T-cell (primary cell): Measurements from ENCODE around the gene ZNF496. TPM values are rescaled to one million over a fixed set of nuclear protein-coding genes. Genes with fewer than 3 reads are reported as not detected.
"Not testable (repeated sequence)": the region's sequence is repeated elsewhere in the genome, so short reads cannot be mapped to it uniquely, and the experiment has no call there.

Experiments
- ATAC-seq, 4 experiments: fragments of 200-7000 bp in 3 of 4; fragments of 150-1000 bp in 1 of 4; cut with Tn5 transposase; replicated peaks in 1 of 4; 1 replicate in 3 of 4; 2 replicates in 1 of 4; pipeline ENCODE4 v1.10.0; 2021; ENCODE audit warnings: moderate library complexity in 3 of 4, mild to moderate bottlenecking in 2 of 4, moderate number of reproducible peaks in 1 of 4
- CTCF ChIA-PET, 2 donors: fragments of 300-600 bp; sonication (Branson Sonifier 250); formaldehyde crosslinking; loops; one replicate each; lab custom pipeline; 2022; ENCODE audit warnings: antibody characterized with exemption in 2 of 2; lab: Charles Lee
- POLR2A ChIA-PET, 2 donors: fragments of 300-600 bp; sonication (Branson Sonifier 250); formaldehyde crosslinking; loops; one replicate each; lab custom pipeline; 2022; ENCODE audit warnings: antibody characterized with exemption in 2 of 2; lab: Charles Lee
- DNase-seq, 35 experiments: peaks; one replicate each; pipeline versions ENCODE4 v3.0.0 to v3.0.0-alpha.2; 2013 to 2023
- H3K27ac ChIP-seq: one replicate; pipeline ENCODE4 v1.5.1; 2013; ENCODE audit warnings: low read length
- H3K27me3 ChIP-seq, 2 experiments: replicated peaks in 1 of 2; 1 replicate in 1 of 2; 2 replicates in 1 of 2; pipeline versions ENCODE4 v1.6.1 to v1.7.0; 2013; ENCODE audit warnings: low read length in 1 of 2, mixed read lengths in 1 of 2; ENCODE audit not compliant: control insufficient read depth in 2 of 2, insufficient read depth in 2 of 2; ENCODE audit errors: extremely low read depth in 1 of 2
- H3K36me3 ChIP-seq, 2 donors: 1 replicate in 1 of 2; 2 replicates in 1 of 2; pipeline versions ENCODE4 v1.6.1 to v1.7.0; 2013; ENCODE audit warnings: low read length in 1 of 2; ENCODE audit not compliant: control insufficient read depth in 2 of 2, insufficient read depth in 1 of 2; ENCODE audit errors: extremely low read depth in 1 of 2
- H3K4me1 ChIP-seq, 2 experiments: 1 replicate in 1 of 2; 2 replicates in 1 of 2; pipeline versions ENCODE4 v1.6.1 to v1.7.0; 2013; ENCODE audit warnings: low read length in 2 of 2, mixed read lengths in 1 of 2; ENCODE audit not compliant: insufficient read depth in 2 of 2, control insufficient read depth in 1 of 2; ENCODE audit errors: extremely low read depth in 1 of 2
- H3K4me3 ChIP-seq, 2 donors: 1 replicate in 1 of 2; 2 replicates in 1 of 2; pipeline versions ENCODE4 v1.5.1 to v1.7.0; 2013; ENCODE audit warnings: mild to moderate bottlenecking in 2 of 2, low read length in 1 of 2, moderate library complexity in 1 of 2; ENCODE audit not compliant: control insufficient read depth in 1 of 2; ENCODE audit errors: extremely low read depth in 1 of 2
- H3K9me3 ChIP-seq: 2 replicates; pipeline ENCODE4 v1.7.0; 2013
- H3K27ac Mint-ChIP-seq, 2 donors: one replicate each; pipeline ENCODE4 v1.8.0; 2020 to 2021; ENCODE audit warnings: mild to moderate bottlenecking in 2 of 2, mixed read lengths in 2 of 2
- H3K27me3 Mint-ChIP-seq, 2 donors: one replicate each; pipeline ENCODE4 v1.8.0; 2021 to 2022; ENCODE audit warnings: mixed read lengths in 2 of 2
- H3K36me3 Mint-ChIP-seq: one replicate; pipeline ENCODE4 v1.8.0; 2021; ENCODE audit warnings: mixed read lengths
- H3K4me1 Mint-ChIP-seq, 3 donors: one replicate each; pipeline ENCODE4 v1.8.0; 2020 to 2022; ENCODE audit warnings: mixed read lengths in 3 of 3, mild to moderate bottlenecking in 1 of 3
- H3K4me3 Mint-ChIP-seq, 3 donors: one replicate each; pipeline ENCODE4 v1.8.0; 2020 to 2022; ENCODE audit warnings: mild to moderate bottlenecking in 3 of 3, mixed read lengths in 3 of 3, moderate library complexity in 3 of 3
- H3K9me3 Mint-ChIP-seq, 3 donors: one replicate each; pipeline ENCODE4 v1.8.0; 2020 to 2022; ENCODE audit warnings: mixed read lengths in 3 of 3
- WGBS: methylation state at CpG from one replicate; pipeline ENCODE4 v1.1.5; 2013; ENCODE audit warnings: missing lambda C conversion rate; ENCODE audit not compliant: insufficient coverage; 5-methylcytosine and 5-hydroxymethylcytosine counted together
- total RNA-seq, 35 experiments: library from RNA in 6 of 35; stranded (reverse) in 6 of 35; fragments of 120-200 nt in 1 of 35; gene quantifications; one replicate each; pipeline versions ENCODE4 v1.2.1 to v1.2.4 and lab custom pipeline; 2013 to 2026

ZNF496 gene
- total RNA-seq, 5 donors from 2014 or later (not counting 1 experiment from before 2014, with no cell fraction given) = 12.2 to 29.3 (median 23.6) TPM

- H3K36me3 Mint-ChIP-seq, H3K4me1 Mint-ChIP-seq, H3K27ac ChIP-seq, H3K27ac Mint-ChIP-seq, H3K4me3 Mint-ChIP-seq, H3K36me3 ChIP-seq, DNase-seq, POLR2A ChIA-PET, H3K4me1 ChIP-seq, H3K4me3 ChIP-seq, H3K9me3 ChIP-seq, ATAC-seq, H3K27me3 Mint-ChIP-seq, CTCF ChIA-PET, H3K27me3 ChIP-seq: not testable (repeated sequence)
- peaks cover 5 to 21% (median 12%) of the 10 kb centered on the region in 3 donors for H3K9me3 Mint-ChIP-seq
- 93% methylated on average over 9 of the region's 19 CpGs for WGBS
These were observed 42.3 kb downstream of the ZNF496 start for GRCh38 chr1:247289274-247289892.

- peak in 1 of 35 experiments; percentile 2 for DNase-seq
- CTCF ChIA-PET = no interaction called here
- Mint-ChIP-seq H3K4me3 (no peak overlapping the region), H3K36me3 (no peaks in the 10 kb centered on the region), H3K27me3 (no peaks in the 10 kb centered on the region), H3K4me1 (peaks cover 0 to 8% (median 4%) of the 10 kb centered on the region in 3 donors), H3K27ac (no peak overlapping the region), H3K9me3 (peaks cover 5 to 21% (median 12%) of the 10 kb centered on the region in 3 donors)
- 82% methylated on average over 2 of the region's 6 CpGs for WGBS
- no peak overlapping the region for H3K27ac ChIP-seq
- no peaks in the 10 kb centered on the region for H3K36me3 ChIP-seq
- peaks cover 0 to 2% of the 10 kb centered on the region in 2 experiments for H3K27me3 ChIP-seq
- ATAC-seq = no peak
- no peaks in the 10 kb centered on the region for H3K4me1 ChIP-seq
- no peaks in the 10 kb centered on the region for H3K9me3 ChIP-seq
- H3K4me3 ChIP-seq = no peak overlapping the region
- POLR2A ChIA-PET = no interaction called here
These were observed 43.3 kb downstream of the ZNF496 start for GRCh38 chr1:247288341-247288740.

GRCh38 chr1:247287460-247287859 is 44.2 kb downstream of the ZNF496 start:
- H3K27ac Mint-ChIP-seq = no peak overlapping the region

GRCh38 chr1:247286134-247286670 is 45.5 kb downstream of the ZNF496 start:
- Histone ChIP-seq H3K27me3 (peaks cover 0 to 1% of the 10 kb centered on the region in 2 experiments), H3K4me1 (no peaks in the 10 kb centered on the region), H3K9me3 (no peaks in the 10 kb centered on the region), H3K27ac (no peak overlapping the region), H3K36me3 (no peaks in the 10 kb centered on the region), H3K4me3 (no peak overlapping the region)
- H3K4me3 Mint-ChIP-seq = no peak overlapping the region
- DNase-seq = no peak
- peaks cover 5 to 21% (median 12%) of the 10 kb centered on the region in 3 donors for H3K9me3 Mint-ChIP-seq
- H3K36me3 Mint-ChIP-seq = no peaks in the 10 kb centered on the region
- H3K27me3 Mint-ChIP-seq = no peaks in the 10 kb centered on the region
- no peak for ATAC-seq
- ChIA-PET CTCF (no interaction called here), POLR2A (no interaction called here)
- 98% methylated on average over 19 of the region's 23 CpGs for WGBS
- no peak overlapping the region for H3K27ac Mint-ChIP-seq
- H3K4me1 Mint-ChIP-seq = no peaks in the 10 kb centered on the region

More at GRCh38 chr1:247287460-247287859, 44.2 kb downstream of the ZNF496 start:
- H3K4me3 ChIP-seq = no peak overlapping the region
- Mint-ChIP-seq H3K4me3 (no peak overlapping the region), H3K9me3 (peaks cover 5 to 21% (median 12%) of the 10 kb centered on the region in 3 donors), H3K27me3 (no peaks in the 10 kb centered on the region), H3K4me1 (peaks cover 0 to 5% (median 4%) of the 10 kb centered on the region in 3 donors), H3K36me3 (no peaks in the 10 kb centered on the region)
- ChIA-PET POLR2A (no interaction called here), CTCF (no interaction called here)
- H3K9me3 ChIP-seq = no peaks in the 10 kb centered on the region
- H3K27me3 ChIP-seq = peaks cover 0 to 2% of the 10 kb centered on the region in 2 experiments
- no peaks in the 10 kb centered on the region for H3K36me3 ChIP-seq
- DNase-seq (no peak), ATAC-seq (no peak)
- no peaks in the 10 kb centered on the region for H3K4me1 ChIP-seq
- no peak overlapping the region for H3K27ac ChIP-seq
- WGBS = 94% methylated on average over 8 of the region's 14 CpGs

- Mint-ChIP-seq H3K9me3 (peaks cover 0 to 9% (median 4%) of the 10 kb centered on the region in 3 donors), H3K27ac (no peak overlapping the region), H3K36me3 (no peaks in the 10 kb centered on the region), H3K27me3 (no peaks in the 10 kb centered on the region), H3K4me1 (no peaks in the 10 kb centered on the region), H3K4me3 (no peak overlapping the region)
- H3K4me1 ChIP-seq = no peaks in the 10 kb centered on the region
- POLR2A ChIA-PET = no interaction called here
- H3K27me3 ChIP-seq = no peaks in the 10 kb centered on the region
- H3K36me3 ChIP-seq = no peaks in the 10 kb centered on the region
- 80% methylated on average over 4 of the region's 5 CpGs for WGBS
- no peak overlapping the region for H3K27ac ChIP-seq
- no peak for DNase-seq
- no peaks in the 10 kb centered on the region for H3K9me3 ChIP-seq
- ATAC-seq = no peak
- H3K4me3 ChIP-seq = no peak overlapping the region
- CTCF ChIA-PET = no interaction called here
These were observed 50.6 kb downstream of the ZNF496 start for GRCh38 chr1:247281001-247281574.

GRCh38 chr1:247277191-247277590 is 54.5 kb downstream of the ZNF496 start:
- 100% methylated on average over 1 of the region's 2 CpGs for WGBS
- Histone ChIP-seq H3K27ac (no peak overlapping the region), H3K27me3 (no peaks in the 10 kb centered on the region), H3K36me3 (no peaks in the 10 kb centered on the region), H3K9me3 (no peaks in the 10 kb centered on the region), H3K4me3 (no peak overlapping the region), H3K4me1 (no peaks in the 10 kb centered on the region)
- Mint-ChIP-seq H3K9me3 (peaks cover 0 to 13% (median 0%) of the 10 kb centered on the region in 3 donors), H3K27ac (no peak overlapping the region), H3K36me3 (no peaks in the 10 kb centered on the region), H3K27me3 (peaks cover 2 to 4% of the 10 kb centered on the region in 2 donors), H3K4me3 (no peak overlapping the region), H3K4me1 (no peaks in the 10 kb centered on the region)
- CTCF ChIA-PET = no interaction called here
- DNase-seq = no peak
- POLR2A ChIA-PET = interaction anchor here in 1 of 2 donors (0.6 kb wide), 1 partner anchor 55 kb away, joined by 3 read pairs; no protein-coding TSS in a partner anchor
- ATAC-seq = no peak
